HG03060 (cell line): ENCODE results near the gene USP21.

Experiments used
- ATAC-seq: cut with Tn5 transposase; IDR thresholded peaks from one replicate; pipeline ENCODE4 v1.9.1; 2021; ENCODE audit warnings: low read depth, moderate number of reproducible peaks; ENCODE audit not compliant: unreplicated experiment

Gene USP21

DNA sequence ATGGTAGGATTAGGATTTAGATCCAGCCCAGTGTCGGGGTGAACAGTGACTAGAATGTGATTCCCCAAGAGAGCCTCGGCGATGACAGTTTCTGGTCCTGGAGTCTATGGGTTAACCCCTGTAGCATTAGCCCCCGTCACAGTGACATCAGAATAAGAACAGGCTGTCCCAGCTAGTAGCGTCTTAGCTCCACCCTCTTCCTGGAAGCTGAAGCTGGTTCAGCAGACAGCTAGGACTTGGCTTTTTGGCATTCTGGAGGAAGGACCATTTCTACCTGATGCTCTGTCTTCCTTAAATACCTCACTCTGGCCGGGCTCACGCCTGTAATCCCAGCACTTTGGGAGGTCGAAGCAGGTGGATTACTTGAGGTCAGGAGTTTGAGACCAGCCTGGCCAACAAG is 47.9 kb downstream of the USP21 start:
- ATAC-seq = no peak

DNA sequence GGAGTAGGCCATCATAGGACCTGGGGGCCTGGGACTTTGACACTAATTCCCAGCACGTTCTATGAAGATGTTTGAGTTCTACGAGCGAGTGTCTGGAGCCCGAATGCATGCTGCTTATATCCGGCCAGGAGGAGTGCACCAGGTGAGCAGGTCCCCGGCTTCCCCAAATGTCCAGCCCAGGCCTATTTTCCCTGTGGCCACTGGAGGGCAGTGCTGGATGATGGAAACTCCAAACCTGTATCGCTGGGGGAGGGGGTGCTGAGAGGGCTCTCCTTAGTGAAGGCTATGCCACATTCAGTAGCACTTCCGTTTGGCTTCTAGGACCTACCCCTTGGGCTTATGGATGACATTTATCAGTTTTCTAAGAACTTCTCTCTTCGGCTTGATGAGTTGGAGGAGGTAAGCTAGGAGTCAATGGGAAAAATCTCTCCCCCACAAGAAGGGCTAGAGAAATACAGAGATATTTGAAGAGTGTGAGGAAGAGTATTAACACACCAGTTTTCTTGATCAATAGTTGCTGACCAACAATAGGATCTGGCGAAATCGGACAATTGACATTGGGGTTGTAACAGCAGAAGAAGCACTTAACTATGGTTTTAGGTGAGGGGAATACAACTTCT is 50.6 kb downstream of the USP21 start:
- no peak for ATAC-seq

DNA sequence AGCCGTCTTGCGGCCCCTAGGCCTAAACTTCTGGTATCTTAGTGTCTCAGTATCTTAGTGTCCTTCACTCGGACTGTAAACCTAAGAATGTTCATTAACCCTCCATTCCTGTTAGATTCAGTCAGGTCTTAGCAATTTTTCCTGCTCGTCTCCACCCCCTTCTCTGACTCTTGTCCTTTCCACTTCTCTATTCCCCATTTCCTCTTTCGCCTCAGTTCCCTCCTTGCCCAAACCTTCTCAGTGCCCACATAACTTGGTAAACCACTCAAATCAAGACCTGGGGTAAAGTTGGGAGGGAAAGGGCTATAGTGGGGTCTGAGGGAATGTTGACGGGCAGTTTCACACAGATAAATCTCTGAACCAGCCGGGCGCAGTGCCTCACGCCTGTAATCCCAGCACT is 55.1 kb downstream of the USP21 start:
- no peak for ATAC-seq

DNA sequence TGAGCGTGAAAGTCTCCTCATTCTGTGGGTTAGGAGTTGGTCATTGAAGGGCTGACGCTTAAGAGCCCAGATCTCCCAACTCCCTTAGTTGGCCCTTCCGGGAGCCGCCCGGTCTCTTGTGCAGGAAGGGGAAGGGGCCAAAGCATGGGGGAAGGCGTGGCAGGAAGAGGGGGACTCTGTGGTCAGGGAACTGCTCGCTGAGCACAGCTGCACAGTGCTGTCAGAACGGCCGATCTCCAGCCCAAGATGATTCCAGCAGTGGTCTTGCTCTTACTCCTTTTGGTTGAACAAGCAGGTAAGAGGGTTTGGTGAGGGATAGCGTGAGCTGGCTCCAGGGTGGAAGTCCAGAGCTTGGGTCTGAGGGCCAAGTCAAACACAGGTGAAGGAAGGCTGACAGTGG is 55.8 kb downstream of the USP21 start, which contains the start of gene FCER1G:
FCER1G (plus strand) TSS at position 220 of the 400 bp plus-strand sequence; CDS start at position 247, 27 bp downstream.
- no peak for ATAC-seq
